HG03457 (cell line): ENCODE measurements around the gene MICAL2.
A peak's percentile ranks its signal among the peaks of the same experiment; 100 is the strongest.

Experiments
- ATAC-seq: cut with Tn5 transposase; IDR thresholded peaks from one replicate; pipeline ENCODE4 v1.9.1; 2021; ENCODE audit warnings: moderate number of reproducible peaks; ENCODE audit not compliant: unreplicated experiment

The MICAL2 gene

DNA sequence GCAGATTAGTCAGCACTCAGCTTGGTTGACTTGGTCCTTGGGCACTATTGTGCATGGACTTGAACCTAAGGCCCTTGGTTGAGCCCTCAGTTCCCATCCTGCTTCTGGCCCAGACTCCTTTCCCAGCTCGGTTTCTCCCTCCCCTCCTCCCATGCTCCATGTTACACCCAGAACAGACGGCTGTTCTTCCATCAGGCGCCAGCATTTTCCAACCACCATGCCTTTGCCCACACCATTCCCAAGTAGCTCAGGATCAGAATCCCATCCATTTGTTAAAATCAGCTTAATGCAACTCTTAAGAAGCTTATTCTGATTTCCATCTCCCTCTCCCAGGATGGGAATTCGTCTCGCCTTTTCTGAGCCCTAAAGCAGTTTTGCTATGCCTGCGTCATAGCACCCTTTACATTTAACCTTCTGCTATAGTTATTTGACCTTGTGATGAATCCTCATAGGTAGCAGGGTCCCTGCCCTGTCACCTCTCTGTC lies 110.7 kb downstream of the MICAL2 start:
- no peak for ATAC-seq

DNA sequence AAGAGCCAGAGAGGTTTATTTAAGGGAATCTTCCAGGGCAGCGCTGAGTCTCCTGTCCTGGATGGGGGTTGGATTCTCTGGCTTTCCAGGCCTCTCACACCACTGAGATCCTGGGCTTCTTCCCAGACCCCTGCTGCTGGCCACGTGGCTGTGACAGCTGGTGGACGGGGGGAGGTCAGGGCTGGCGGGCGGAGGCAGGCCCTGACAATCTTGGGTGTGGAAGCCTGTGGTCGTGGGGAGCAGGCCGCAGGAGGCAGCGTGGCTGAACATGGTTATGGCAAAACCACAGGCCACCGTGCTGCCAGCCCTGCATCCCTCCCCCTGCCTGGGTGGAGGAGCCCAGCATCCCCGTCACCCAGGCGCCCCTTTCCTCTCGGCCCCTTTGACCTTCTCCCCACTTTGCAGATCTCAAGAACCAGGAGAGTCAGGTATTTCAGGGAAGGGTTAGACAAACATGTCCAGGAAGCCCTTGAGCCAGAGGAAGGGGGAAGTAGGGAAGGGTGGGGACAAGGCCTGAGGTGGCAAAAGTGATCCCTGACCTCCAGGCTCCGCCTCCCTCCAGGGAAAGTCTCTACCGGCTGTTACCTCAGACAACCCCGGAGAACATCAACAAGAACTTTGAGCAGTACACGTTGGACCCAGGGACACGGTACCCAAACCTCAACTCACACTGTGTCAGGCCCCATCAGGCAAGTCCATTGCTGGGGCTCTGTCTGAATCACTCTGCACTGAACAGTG lies 111.8 kb downstream of the MICAL2 start:
- no peak for ATAC-seq

DNA sequence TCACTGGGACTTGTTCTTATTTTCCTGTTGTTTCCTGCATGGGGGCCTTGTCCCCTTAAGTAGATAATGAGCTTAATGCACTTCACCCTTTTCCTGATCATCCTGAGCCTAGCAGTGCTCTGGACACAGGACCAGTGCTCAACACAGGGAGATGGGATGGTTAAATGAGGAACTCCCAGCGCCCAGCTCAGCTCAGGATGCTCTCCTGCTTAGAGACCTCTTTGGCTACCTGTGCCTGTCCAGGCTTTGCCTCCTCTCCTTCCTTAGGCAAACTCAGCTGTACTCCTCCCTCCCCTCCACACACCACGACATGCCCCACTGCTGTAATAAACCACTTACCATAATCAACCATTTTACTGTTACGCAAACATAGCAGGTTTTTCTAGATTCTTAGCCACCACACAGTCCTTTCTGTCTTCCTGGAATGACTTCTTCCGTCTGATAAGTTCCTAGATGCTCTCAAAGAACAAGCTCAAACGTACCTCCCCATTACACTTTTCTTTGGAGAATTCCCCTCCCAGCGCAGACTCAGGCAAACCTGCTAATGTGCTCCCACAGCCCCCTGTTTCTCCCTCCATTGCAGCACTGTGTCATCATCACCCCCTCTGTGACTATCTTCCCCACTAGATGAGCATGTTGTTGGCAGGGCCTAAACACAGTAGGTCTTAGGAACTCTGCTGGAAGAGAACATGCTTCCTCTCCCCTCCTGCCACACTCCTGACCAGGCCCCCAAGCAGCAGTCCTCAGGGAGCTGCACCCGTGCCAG lies 113.6 kb downstream of the MICAL2 start:
- ATAC-seq: no peak

DNA sequence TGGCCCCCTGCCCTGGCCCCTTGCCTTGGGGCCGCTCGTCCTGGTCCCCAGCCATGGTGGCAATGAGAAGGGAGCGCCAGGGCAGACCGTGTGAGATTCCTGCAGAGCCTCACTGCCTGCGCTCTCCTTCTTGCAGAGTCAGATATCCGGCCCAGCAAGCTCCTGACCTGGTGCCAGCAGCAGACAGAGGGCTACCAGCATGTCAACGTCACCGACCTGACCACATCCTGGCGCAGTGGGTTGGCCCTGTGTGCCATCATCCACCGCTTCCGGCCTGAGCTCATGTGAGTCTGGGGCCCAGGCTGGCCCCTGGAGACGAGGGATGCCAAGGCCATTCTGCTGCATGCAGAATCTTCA lies 114.1 kb downstream of the MICAL2 start:
- peak; percentile 97 for ATAC-seq

DNA sequence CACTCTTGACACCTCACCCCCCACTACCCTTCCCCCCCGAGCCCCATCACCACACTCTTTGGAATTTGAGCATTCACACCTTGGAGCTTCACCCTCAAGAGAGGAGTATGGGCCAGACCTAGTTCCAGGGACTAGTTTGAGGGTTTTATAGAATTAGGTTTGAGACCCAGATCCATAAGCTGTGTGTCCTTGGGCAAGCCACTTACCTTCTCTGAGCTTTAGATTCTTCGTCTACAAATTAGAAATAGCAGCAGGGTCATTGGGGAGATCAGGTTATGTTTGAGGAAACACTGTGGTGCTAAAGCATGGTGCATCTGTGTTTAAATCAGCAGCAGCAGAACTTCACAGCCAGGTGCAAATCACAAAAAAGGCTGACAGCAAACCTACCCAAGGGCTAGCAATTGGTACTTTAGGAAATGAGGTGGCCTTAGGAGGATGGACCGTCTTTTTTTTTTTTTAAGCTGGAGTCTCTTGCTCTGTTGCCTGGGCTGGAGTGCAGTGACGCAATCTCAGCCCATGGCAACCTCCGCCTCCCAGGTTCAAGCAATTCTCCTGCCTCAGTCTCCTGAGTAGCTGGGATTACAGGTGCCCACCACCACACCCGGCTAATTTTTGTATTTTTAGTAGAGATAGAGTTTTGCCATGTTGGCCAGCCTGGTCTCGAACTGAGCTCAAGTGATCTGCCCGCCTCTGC lies 114.8 kb downstream of the MICAL2 start:
- no peak for ATAC-seq

DNA sequence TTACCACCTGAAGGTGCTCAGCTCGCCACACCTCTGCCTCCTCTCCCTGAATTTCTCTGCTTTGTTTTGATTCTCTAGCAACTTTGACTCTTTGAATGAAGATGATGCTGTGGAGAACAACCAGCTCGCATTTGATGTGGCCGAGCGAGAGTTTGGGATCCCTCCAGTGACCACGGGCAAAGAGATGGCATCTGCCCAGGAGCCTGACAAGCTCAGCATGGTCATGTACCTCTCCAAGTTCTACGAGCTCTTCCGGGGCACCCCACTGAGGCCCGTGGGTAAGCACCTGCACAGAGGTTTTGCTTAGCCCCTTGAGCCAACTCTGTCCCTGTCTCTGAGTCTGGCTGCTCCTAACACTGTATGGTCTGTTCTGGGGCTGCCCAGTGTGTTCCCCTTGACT lies 115.7 kb downstream of the MICAL2 start:
- no peak for ATAC-seq

DNA sequence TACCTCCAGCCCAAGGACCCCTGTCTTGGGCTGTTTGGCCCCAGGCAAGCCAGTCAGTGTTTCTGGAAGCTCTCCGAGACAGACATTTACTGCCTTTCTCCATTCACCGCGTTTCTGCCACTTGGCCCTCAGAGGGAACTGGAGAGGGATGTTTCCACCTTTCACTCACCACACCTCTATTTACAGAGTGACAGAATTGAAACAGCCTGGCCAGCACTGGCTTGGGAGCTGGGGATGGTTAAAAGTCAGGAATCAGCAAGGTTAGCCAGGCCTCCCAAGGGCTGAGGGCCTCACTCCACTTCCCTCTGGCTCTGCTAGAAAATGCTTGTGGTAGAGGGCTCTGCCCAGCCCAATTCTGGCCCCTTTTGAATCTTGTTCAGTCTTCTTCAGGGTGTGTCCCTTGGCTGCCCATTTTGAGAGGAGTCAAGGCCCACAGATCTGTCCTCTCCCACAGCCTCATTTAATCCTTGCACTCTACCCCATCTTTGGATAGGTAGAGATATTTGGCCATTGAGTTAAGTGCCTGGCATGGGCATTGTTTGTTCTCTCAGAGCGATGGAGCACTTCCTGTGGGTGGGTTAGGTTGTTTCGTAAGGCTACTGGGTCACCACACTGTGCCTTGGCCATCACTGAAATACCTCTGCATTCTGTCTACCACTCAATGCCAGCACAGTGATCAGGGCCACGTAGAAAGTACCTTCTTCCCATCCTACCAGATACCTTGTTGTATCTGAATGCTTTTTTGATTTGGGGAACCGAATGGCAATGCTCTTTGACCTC lies 119.2 kb downstream of the MICAL2 start:
- ATAC-seq: no peak

DNA sequence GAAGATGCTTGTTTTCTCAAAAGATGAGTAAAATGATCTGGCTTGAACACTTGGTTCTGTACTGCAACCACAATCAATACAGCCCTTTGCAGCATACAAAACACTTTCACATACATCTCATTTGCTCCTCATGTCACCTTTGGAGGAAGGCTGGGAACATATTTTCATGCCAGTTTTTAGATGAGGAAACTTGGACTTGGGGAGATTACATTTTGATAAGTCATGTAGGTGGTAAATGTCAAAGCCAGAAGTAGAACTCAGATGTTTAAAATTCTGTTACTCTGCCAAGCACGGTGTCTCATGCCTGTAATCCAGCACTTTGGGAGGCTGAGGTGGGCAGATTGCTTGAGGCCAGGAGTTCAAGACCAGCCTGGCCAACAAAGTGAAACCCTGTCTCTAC lies 121.8 kb downstream of the MICAL2 start:
- ATAC-seq: no peak

DNA sequence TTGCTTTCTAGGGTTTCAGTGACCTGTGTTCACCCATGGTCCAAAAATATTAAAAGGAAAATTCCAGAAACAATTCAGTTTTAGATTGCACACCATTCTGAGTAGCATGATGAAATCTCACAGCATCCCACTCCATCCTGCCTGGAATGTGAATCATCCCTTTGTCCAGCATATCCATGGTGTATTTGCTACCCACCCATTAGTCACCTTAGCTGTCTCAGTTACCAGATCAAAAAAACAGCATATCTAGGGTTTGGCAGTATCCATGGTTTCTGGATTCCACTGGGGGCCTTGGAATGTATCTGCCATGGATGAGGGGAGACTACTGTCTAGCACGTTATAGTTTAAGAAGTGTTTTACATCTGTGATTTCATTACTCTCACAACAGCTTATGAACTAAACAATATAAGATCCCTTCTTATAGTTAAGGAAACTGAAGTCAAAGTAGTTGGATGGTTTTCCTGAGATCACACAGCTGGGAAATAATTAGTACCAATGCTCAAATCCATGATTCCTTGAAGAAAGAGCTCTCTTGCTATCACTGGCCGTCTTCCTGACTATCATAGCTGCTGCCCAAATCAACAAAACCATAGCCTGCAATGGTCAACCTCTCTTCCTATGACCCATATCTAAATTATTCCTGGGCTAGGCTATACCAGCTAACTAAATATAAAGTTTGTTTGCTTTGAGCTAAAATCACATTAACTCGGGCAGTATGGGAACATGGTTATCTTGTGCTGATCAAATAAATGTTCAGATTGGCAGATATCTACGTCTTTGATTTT lies 122.6 kb downstream of the MICAL2 start:
- no peak for ATAC-seq

DNA sequence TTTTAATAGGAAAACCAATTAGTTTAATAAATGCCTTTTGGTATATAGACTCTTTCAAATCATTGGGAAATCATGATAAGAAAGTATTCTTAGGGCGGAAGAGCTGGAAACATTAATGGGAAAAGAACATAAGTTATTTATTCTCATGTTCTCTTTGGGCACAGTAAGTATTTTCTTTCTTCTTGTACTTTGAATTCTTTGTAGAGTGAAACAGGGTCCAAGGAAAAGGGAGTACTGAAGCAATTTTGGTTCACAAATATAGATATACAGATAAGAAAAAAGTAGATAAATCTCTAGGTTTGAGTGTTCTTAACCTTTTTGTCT lies 123.2 kb downstream of the MICAL2 start:
- no peak for ATAC-seq

DNA sequence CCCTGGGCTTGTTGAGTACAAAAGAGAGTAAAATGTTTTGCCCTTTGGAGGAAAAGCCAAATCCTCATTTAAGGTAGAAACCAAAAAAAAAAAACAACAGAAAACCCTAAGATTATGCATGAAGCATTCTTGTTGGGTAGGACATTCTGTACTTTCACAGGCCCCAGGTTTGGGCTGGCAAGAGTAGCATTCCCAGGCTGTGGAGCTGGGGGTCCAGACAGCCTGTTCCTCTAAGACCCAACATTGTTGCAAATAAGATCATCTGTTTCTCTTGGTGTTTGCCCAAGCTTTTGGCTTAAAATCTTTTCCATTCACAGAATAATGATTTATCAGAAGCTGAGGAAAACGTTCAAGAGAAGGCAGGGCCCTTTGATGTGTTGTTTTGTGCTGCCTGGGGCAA lies 123.8 kb downstream of the MICAL2 start:
- no peak for ATAC-seq

DNA sequence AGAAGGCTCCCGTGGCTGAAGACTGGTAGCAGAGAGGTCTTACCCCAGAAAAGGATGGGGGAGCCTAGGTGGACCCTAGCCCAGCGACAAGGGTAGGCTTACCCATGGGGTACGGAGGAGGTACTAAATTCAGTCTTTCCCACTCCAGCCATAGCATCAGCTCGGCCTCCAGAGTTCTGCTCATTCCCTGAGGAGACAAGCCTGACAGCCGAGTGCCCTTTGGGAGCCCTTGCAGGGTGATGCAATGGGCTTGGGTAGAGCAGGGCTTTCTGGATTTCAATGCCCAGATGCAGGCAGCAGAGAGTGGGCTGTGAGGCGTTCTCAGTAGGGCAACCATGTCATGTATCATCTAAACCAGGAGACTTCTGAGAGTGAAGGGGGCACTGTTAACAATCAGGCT lies 124.7 kb downstream of the MICAL2 start:
- no peak for ATAC-seq

DNA sequence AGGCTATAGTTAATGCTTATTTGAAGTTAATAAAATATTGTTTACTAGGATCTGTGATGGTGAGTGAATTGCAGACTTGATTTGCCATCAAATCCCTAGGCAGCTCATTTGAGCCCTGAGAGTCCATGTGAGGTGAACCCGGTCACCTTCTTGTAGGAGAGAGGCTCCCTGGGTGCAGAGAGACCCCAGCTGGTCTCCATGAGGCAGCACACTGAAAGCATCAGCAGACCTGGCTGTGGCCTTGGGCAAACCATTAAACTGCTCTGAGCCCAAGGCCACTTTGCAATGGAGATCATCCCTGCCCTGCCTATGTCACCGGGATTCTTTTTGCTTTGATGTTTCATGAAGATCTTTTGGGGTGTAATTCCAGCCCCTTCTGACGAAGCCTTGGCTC lies 125.2 kb downstream of the MICAL2 start:
- peak; percentile 4 for ATAC-seq

DNA sequence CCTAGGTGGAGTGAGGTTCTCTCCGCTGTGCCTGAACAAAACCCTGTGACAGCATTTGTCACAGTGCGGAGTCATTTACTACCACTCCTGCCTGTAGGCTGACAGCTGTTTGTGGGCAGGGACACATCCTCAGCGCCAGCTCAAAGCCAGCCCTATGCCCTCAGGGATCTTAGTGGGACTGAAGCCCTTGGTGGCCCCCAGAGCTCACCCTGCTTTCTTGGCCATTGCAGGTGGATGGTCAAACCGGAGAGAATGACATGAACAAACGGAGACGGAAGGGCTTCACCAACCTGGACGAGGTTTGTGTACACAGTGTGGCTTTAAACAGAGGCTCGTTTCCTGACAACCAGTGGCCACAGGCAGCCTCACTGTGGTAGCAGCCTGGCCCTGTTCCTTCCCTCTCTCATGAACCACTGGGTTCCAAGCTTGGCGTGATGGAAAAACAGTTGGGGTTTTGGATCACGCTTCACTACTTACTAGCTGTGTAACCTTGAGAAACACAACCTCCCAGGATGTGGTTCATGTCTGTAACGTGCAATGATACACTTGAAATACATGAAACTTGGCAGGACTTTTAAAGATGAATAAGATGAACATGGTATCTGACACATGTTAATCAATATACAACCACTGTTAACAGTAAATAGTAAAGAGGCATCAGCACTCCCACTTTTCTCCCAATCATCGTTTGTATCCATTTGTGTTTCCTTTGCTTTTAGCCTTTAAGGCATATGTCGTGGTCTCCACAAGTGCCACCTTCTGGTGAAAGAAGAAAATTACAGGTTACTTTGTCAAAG lies 125.8 kb downstream of the MICAL2 start:
- ATAC-seq: peak; percentile 62

DNA sequence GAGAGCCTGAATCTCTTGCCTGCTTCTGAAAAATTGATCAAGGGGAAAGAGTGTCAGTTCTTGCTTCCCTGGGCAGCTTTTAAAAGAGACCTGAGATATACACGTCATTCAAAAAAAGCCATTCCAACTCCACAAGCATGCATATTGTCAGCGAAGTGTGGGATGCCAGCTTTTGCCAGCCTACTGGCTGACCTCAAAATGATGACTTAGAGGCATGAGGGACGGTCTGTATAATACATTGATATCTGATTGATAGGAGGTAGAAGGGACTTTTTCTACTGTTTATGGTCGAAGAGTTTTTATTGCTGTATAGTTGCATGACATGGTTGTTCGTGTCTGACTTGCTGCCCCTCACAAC lies 126.3 kb downstream of the MICAL2 start:
- ATAC-seq: no peak

DNA sequence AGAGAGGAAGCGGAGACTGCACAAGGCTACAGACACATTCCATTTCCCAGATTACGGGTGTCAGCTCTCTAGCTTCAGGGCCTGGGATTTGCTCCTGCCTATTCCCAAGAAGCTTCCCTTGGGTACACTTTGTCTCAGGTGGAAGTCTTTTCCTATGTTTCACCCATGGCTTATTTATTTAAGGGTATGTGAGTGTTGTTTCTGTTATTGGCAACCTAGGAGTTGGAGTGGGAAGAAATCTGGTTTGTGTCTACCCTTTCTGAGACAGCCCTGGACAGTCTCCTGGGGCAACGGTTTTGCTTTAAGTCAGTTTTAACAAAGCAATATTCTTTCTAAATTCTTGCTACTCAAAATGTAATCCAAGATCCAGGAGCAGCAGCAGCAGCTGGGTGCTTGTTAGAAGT lies 127.0 kb downstream of the MICAL2 start:
- no peak for ATAC-seq

DNA sequence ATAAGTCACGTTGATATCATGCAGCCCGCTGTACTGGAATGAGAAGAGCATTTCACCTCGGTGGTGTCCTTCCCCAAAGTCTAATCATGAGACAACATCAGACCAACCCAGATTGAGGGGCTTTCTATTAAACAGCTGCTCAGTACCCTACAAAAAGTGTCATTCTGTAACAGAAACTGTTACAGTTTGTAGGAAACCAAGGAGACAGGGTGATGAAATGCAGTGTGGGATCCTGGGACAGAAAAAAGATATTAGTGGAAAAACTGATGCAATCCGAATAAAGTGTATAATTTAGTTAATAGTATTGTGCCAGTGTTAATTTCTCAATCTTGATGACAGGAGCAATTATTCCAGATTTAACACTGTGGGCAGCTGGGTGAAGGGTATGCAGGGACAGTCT lies 128.0 kb downstream of the MICAL2 start:
- ATAC-seq: no peak

DNA sequence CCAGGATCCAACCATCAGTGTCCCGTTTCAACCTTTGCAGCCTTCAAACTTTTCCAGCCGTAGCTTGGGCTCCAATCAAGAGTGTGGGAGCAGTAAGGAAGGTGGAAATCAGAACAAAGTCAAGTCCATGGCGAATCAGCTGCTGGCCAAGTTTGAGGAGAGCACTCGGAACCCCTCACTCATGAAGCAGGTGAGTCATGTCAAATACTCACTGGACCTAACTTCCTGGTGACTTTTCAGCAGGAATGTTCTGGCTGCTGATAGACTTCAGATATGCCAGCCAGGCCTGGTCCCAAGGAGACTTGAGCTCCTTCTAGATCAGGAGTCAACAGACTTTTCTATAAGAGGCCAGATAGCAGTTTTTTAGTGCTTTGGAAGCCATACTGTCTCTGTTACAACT lies 129.0 kb downstream of the MICAL2 start:
- ATAC-seq: no peak

DNA sequence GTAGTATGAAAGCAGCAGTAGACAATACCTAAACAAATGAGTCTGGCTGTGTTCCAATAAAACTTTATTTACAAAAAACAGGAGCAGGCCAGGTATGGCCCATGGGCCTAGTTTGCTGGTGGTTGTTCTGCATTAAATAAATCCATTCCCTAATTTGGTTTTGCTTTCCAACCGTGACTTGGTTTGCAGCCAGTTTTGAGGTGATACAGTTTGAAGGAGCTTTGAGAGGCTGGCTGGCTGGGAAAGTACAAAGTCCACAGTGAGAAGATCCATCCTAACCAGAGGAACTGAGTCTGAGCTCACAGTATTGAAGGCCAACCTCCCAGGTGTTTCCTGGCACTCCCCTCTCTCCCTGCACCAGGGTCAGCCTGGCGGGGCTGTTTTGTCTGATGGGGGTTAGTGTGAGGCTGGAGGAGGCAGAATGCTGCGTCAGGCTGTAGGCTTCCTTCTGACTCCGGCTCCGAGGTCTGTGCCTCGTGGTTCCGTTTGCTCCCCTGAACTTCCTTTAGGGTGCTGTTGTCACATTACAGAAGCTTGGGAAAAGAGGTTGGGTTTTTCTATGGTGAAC lies 129.5 kb downstream of the MICAL2 start:
- no peak for ATAC-seq
